G401.6 (cell line): ENCODE results near the gene KCTD10.
"Not testable (repeated sequence)": the region's sequence is repeated elsewhere in the genome, so short reads cannot be mapped to it uniquely, and the experiment has no call there.

ENCODE experiments used
- FAIRE-seq: peaks from 2 replicates; lab custom pipeline; 2012; peaks lifted over from hg19 to GRCh38; lab: Jason Lieb, UNC

Gene KCTD10

DNA sequence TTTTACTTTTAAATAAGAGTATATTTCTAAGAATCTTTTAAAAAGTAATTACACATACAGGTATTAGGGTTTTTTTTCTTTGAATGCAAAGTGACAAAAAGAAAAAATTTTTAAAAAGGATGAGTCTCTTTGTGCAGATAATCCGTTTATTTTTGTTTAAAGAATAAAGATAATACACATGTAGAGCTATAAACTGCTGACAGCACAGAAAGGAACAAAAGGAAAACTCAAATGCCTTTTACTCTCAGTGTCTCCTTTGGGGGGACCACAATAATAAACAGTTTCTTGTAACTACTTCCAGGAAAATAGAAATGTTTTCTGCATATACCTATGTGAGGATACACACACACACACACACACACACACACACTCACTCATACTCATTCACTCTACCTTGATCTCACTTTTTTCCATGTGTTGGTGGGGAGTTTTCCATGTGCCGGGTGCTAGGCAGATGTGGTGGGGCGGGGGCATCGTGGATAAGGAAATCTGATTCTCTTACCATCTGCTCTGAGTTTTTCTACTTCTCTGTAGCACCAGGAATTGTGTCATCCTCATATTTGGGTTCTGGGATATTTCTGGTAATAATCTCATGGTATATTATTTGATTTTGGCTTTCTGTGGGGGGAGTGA lies 58.1 kb downstream of the KCTD10 start:
- FAIRE-seq = no peak

DNA sequence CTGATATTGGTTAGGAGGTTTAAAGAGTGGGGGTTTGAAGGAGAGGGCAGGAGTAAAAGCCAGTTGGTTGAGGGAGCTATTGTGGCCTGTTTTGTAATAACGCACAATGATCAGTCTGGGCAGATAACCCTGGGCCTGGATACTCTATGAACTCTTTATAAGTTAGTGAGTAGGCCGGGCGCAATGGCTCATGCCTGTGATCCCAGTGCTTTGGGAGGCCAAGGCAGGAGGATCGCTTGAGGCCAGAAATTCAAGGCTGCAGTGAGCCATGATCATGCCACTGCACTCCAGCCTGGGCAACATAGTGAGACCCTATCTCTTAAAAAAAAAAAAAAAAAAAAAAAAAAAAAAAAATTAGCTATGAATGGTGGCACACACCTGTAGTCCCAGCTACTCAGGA lies 71.0 kb downstream of the KCTD10 start:
- FAIRE-seq = not testable (repeated sequence)

- not testable (repeated sequence) for FAIRE-seq
These were observed 72.3 kb downstream of the KCTD10 start for GRCh38 chr12:109404841-109405240.
